Activated CD8-positive, alpha-beta memory T cell treated with anti-CD3 and anti-CD28 coated beads, Interleukin-2, amount 50 U/mL, for 4 hours (primary cell): ENCODE measurements around the gene ESRP2.

Experiments
- DNase-seq: peaks from one replicate; pipeline ENCODE4 v3.0.0-alpha.2; 2020

The ESRP2 gene

GRCh38 chr16:68236826-68237242 lies 907 bp upstream of the ESRP2 start:
- no peak for DNase-seq

GRCh38 chr16:68236137-68236825 lies 354 bp upstream of the ESRP2 start:
- DNase-seq = peak; percentile 45

GRCh38 chr16:68235108-68235886 lies 630 bp downstream of the ESRP2 start:
- DNase-seq = no peak

GRCh38 chr16:68234188-68235107 lies 1.5 kb downstream of the ESRP2 start:
- DNase-seq = no peak

- no peak for DNase-seq
Observed at GRCh38 chr16:68233835-68234187, 2.1 kb downstream of the ESRP2 start.

- no peak for DNase-seq
Observed at GRCh38 chr16:68233085-68233834, 2.7 kb downstream of the ESRP2 start.

- DNase-seq = no peak
Observed at GRCh38 chr16:68232335-68232734, 3.6 kb downstream of the ESRP2 start.

- DNase-seq = no peak
Observed at GRCh38 chr16:68231384-68232136, 4.4 kb downstream of the ESRP2 start.

GRCh38 chr16:68230956-68231355 lies 5.0 kb downstream of the ESRP2 start:
- DNase-seq = no peak

- no peak for DNase-seq
Observed at GRCh38 chr16:68230176-68230571, 5.8 kb downstream of the ESRP2 start.

- peak; percentile 55 for DNase-seq
Observed at GRCh38 chr16:68229431-68230175, 6.3 kb downstream of the ESRP2 start.

GRCh38 chr16:68228652-68229051 lies 7.3 kb downstream of the ESRP2 start:
- DNase-seq = no peak

GRCh38 chr16:68227850-68228553 lies 7.9 kb downstream of the ESRP2 start:
- DNase-seq = no peak

- no peak for DNase-seq
Observed at GRCh38 chr16:68227183-68227793, 8.6 kb downstream of the ESRP2 start.

- DNase-seq = no peak
Observed at GRCh38 chr16:68226116-68226515, 9.8 kb downstream of the ESRP2 start.

GRCh38 chr16:68223072-68223471 lies 12.9 kb downstream of the ESRP2 start:
- no peak for DNase-seq

GRCh38 chr16:68219725-68220351 lies 16.1 kb downstream of the ESRP2 start:
- no peak for DNase-seq

- no peak for DNase-seq
Observed at GRCh38 chr16:68217506-68217905, 18.4 kb downstream of the ESRP2 start.

GRCh38 chr16:68216240-68216639 lies 19.7 kb downstream of the ESRP2 start:
- no peak for DNase-seq

GRCh38 chr16:68215302-68215701 lies 20.6 kb downstream of the ESRP2 start:
- DNase-seq = no peak
